Stomach (tissue), 9 donors: ENCODE results near the gene CDH8. TPM values are rescaled to one million over a fixed set of nuclear protein-coding genes. Genes with fewer than 3 reads are reported as not detected.

ENCODE experiments used
- DNase-seq, 2 donors: peaks; one replicate each; pipeline versions ENCODE4 v3.0.0 to v3.0.0-alpha.2; 2013 to 2019
- H3K27ac ChIP-seq, 5 donors: fragments of 200-600 bp in 4 of 5; sonication (generic) in 4 of 5; one replicate each; pipeline ENCODE4 v1.5.1; 2013 to 2019; ENCODE audit warnings: mild to moderate bottlenecking in 1 of 5, moderate library complexity in 1 of 5
- H3K27me3 ChIP-seq, 3 donors: fragments of 200-600 bp; sonication (generic); one replicate each; pipeline ENCODE4 v1.5.1; 2017 to 2019; ENCODE audit warnings: mixed run types in 1 of 3
- H3K36me3 ChIP-seq, 4 donors: fragments of 200-600 bp; sonication (generic); 1 replicate in 3 of 4; 2 replicates in 1 of 4; pipeline ENCODE4 v1.5.1; 2016 to 2019
- H3K4me1 ChIP-seq, 4 donors: fragments of 200-600 bp; sonication (generic); one replicate each; pipeline ENCODE4 v1.5.1; 2016 to 2019
- H3K4me3 ChIP-seq, 4 donors: fragments of 200-600 bp; sonication (generic) in 3 of 4; one replicate each; pipeline ENCODE4 v1.5.1; 2016 to 2019; ENCODE audit warnings: mild to moderate bottlenecking in 1 of 4
- H3K9me3 ChIP-seq, 4 donors: fragments of 200-600 bp; sonication (generic); one replicate each; pipeline ENCODE4 v1.5.1; 2016 to 2019
- EP300 ChIP-seq: sonication (generic); formaldehyde crosslinking; IDR thresholded peaks from one replicate; pipeline ENCODE4 v1.6.1; 2017; ENCODE audit warnings: antibody characterized with exemption
- POLR2A ChIP-seq, 4 donors: fragments of 450-650 bp; IDR thresholded peaks; one replicate each; pipeline ENCODE4 v1.6.1; 2016; ENCODE audit warnings: antibody characterized with exemption in 4 of 4, control low read depth in 2 of 4, mild to moderate bottlenecking in 1 of 4, moderate library complexity in 1 of 4
- POLR2AphosphoS5 ChIP-seq, 3 donors: sonication (generic); formaldehyde crosslinking; IDR thresholded peaks; one replicate each; pipeline ENCODE4 v1.6.1; 2016; ENCODE audit warnings: antibody characterized with exemption in 3 of 3
- WGBS, 5 donors: extraction: QIAGEN DNeasy Blood & Tissue Kit in 3 of 5; methylation state at CpG; one replicate each; pipeline versions ENCODE4 v1.1.5 to v1.1.7; 2013 to 2018; 5-methylcytosine and 5-hydroxymethylcytosine counted together
- intact Hi-C: fragments of 100-400 bp; cut with DNase I; formaldehyde crosslinking; loops from one replicate; pipeline ENCODE4 v1.15.1; 2023; ENCODE audit warnings: low total_unique reads
- polyA plus RNA-seq, 3 donors: library from polyadenylated mRNA; stranded (reverse); fragments of 200-250 nt; gene quantifications; one replicate each; pipeline ENCODE4 v1.2.3, GENCODE V29; 2013
- total RNA-seq, 5 donors: library from RNA; depleted of rRNA; stranded (reverse); fragments of >200 nt; gene quantifications; one replicate each; pipeline versions ENCODE4 v1.1.0 to v1.2.3, GENCODE V29; 2014 to 2016
- TF ChIP-seq, protein P1 (sequence below), 7 experiments: fragments of 450-650 bp in 4 of 7; fragments of 200-600 bp in 3 of 7; sonication (generic) in 3 of 7; IDR thresholded peaks; one replicate each; pipeline ENCODE4 v1.5.1; 2016 to 2019; ENCODE audit warnings: antibody characterized with exemption in 7 of 7, control low read depth in 2 of 7, mild to moderate bottlenecking in 1 of 7
- donor health status: healthy with polysubstance abuse.
- donor health status: Bipolar disorder and iron deficiency.
- donor health status: healthy.

CDH8 gene
- total and polyA plus RNA-seq, 8 donors: 0.13 to 6.4 TPM; not detected in 6

GRCh38 chr16:61915569-61915968, 120.7 kb downstream of the CDH8 start:
- Histone ChIP-seq H3K27ac (no peak overlapping the region), H3K36me3 (no peaks in the 10 kb centered on the region), H3K27me3 (no peaks in the 10 kb centered on the region), H3K4me1 (no peaks in the 10 kb centered on the region), H3K9me3 (no peaks in the 10 kb centered on the region), H3K4me3 (no peak overlapping the region)
- TF ChIP-seq POLR2A (IDR thresholded peaks at IDR 0.05) (no peak), POLR2AphosphoS5 (IDR thresholded peaks at IDR 0.05) (no peak), EP300 (no peak)
- TF ChIP-seq, protein P1, sequence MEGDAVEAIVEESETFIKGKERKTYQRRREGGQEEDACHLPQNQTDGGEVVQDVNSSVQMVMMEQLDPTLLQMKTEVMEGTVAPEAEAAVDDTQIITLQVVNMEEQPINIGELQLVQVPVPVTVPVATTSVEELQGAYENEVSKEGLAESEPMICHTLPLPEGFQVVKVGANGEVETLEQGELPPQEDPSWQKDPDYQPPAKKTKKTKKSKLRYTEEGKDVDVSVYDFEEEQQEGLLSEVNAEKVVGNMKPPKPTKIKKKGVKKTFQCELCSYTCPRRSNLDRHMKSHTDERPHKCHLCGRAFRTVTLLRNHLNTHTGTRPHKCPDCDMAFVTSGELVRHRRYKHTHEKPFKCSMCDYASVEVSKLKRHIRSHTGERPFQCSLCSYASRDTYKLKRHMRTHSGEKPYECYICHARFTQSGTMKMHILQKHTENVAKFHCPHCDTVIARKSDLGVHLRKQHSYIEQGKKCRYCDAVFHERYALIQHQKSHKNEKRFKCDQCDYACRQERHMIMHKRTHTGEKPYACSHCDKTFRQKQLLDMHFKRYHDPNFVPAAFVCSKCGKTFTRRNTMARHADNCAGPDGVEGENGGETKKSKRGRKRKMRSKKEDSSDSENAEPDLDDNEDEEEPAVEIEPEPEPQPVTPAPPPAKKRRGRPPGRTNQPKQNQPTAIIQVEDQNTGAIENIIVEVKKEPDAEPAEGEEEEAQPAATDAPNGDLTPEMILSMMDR (IDR thresholded peaks at IDR 0.05): no peak
- no peak for DNase-seq
- 88 to 94% (median 91%) methylated on average over 3 of the region's 3 CpGs for WGBS, 5 donors
- intact Hi-C loops: no loop called here

DNA sequence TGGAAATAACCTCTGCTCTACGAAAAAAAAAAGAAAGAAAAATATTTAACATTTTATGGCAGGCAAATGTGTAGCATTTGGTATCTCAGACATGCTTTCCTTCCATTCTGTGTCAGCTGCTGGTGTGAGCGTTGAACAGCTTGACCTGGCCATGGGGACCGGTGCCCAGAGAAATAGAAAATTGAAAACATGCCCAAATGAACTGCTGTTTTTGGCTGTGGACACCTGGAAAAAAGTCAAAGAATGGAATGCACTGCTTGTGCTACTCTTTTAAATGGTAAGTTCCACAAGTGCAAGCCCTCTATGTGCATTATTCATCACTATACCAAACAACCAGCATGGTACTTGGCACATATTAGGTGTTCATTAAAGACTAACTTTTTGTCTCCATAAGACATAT, 127.2 kb downstream of the CDH8 start:
- peak in 1 of 2 donors; percentile 7 for DNase-seq
- intact Hi-C loops: no loop called here
- 49 to 78% (median 72%) methylated on average over 3 of the region's 3 CpGs for WGBS, 5 donors
- Histone ChIP-seq H3K27ac (no peak overlapping the region), H3K4me1 (no peaks in the 10 kb centered on the region), H3K36me3 (no peaks in the 10 kb centered on the region), H3K27me3 (no peaks in the 10 kb centered on the region), H3K4me3 (no peak overlapping the region), H3K9me3 (peaks cover 0 to 4% (median 2%) of the 10 kb centered on the region in 4 donors)
- no peak for TF ChIP-seq EP300
- TF ChIP-seq POLR2AphosphoS5 (IDR thresholded peaks at IDR 0.05): no peak
- TF ChIP-seq, protein P1 (IDR thresholded peaks at IDR 0.05): no peak
- TF ChIP-seq POLR2A (IDR thresholded peaks at IDR 0.05): no peak

- H3K4me1 ChIP-seq: no peaks in the 10 kb centered on the region
- intact Hi-C loops: no loop called here
- H3K4me3 ChIP-seq: no peak overlapping the region
- WGBS, 5 donors: 64 to 92% (median 85%) methylated on average over 1 of the region's 1 CpG
- TF ChIP-seq POLR2A (IDR thresholded peaks at IDR 0.05): no peak
- no peak for TF ChIP-seq POLR2AphosphoS5 (IDR thresholded peaks at IDR 0.05)
- TF ChIP-seq, protein P1 (IDR thresholded peaks at IDR 0.05): no peak
- no peak for TF ChIP-seq EP300
- no peaks in the 10 kb centered on the region for H3K36me3 ChIP-seq
- peaks cover 0 to 4% (median 2%) of the 10 kb centered on the region in 4 donors for H3K9me3 ChIP-seq
- no peak for DNase-seq
- H3K27me3 ChIP-seq: no peaks in the 10 kb centered on the region
- H3K27ac ChIP-seq: no peak overlapping the region
These were observed 127.8 kb downstream of the CDH8 start for GRCh38 chr16:61908426-61908825.

DNA sequence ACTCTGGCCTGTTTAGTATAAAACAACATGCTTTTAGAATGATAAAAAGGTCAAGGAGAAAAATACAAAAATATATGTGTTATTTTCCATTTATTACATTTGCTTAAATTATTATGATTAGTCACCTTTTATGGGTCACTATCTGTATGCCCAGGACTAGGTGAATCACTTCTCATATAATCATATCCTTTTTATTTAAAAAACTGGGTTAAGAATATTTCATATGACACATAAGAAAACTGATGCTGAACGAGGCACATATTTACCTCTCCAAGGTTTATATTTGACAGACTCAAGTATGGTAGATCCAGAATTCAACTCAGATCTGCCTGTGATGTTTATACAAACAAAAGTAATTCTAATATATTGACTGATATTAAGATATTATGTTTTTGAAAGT, 134.5 kb downstream of the CDH8 start:
- H3K9me3 ChIP-seq: peaks cover 0 to 4% (median 2%) of the 10 kb centered on the region in 4 donors
- TF ChIP-seq POLR2A (IDR thresholded peaks at IDR 0.05): no peak
- TF ChIP-seq, protein P1 (IDR thresholded peaks at IDR 0.05): no peak
- no peak for TF ChIP-seq EP300
- TF ChIP-seq POLR2AphosphoS5 (IDR thresholded peaks at IDR 0.05): no peak
- H3K4me3 ChIP-seq: no peak overlapping the region
- H3K36me3 ChIP-seq: no peaks in the 10 kb centered on the region
- no peak overlapping the region for H3K27ac ChIP-seq
- no peaks in the 10 kb centered on the region for H3K4me1 ChIP-seq
- no peaks in the 10 kb centered on the region for H3K27me3 ChIP-seq
- intact Hi-C loops: no loop called here
- DNase-seq: no peak
- WGBS, 5 donors: 62 to 91% (median 81%) methylated on average over 1 of the region's 1 CpG
